Spleen (tissue), 11 donors: ENCODE results near the gene EIF3K. TPM values are rescaled to one million over a fixed set of nuclear protein-coding genes. Genes with fewer than 3 reads are reported as not detected.
"Not testable (repeated sequence)": the region's sequence is repeated elsewhere in the genome, so short reads cannot be mapped to it uniquely, and the experiment has no call there.

Source experiments
- DNase-seq: peaks from one replicate; pipeline ENCODE4 v3.0.0-alpha.2; 2020
- H3K27ac ChIP-seq, 8 donors: fragments of 200-600 bp; sonication (generic) in 7 of 8; 1 replicate in 4 of 8; 2 replicates in 4 of 8; pipeline versions ENCODE4 v1.5.0 to v1.8.0; 2016 to 2021; ENCODE audit warnings: inconsistent platforms in 4 of 8, mild to moderate bottlenecking in 4 of 8, moderate library complexity in 1 of 8
- H3K27me3 ChIP-seq, 7 donors: fragments of 200-600 bp; sonication (generic) in 6 of 7; replicated peaks in 1 of 7; 1 replicate in 4 of 7; 2 replicates in 3 of 7; pipeline versions ENCODE4 v1.5.0 to v1.8.0; 2016 to 2021; ENCODE audit warnings: inconsistent platforms in 3 of 7, mild to moderate bottlenecking in 1 of 7
- H3K36me3 ChIP-seq, 6 donors: fragments of 200-600 bp; sonication (generic) in 5 of 6; 1 replicate in 4 of 6; 2 replicates in 2 of 6; pipeline versions ENCODE4 v1.5.0 to v1.8.0; 2016 to 2021; ENCODE audit warnings: inconsistent platforms in 2 of 6
- H3K4me1 ChIP-seq, 6 donors: fragments of 200-600 bp; sonication (generic) in 5 of 6; 1 replicate in 3 of 6; 2 replicates in 3 of 6; pipeline versions ENCODE4 v1.5.0 to v1.8.0; 2016 to 2021; ENCODE audit warnings: inconsistent platforms in 3 of 6
- H3K4me3 ChIP-seq, 8 donors: fragments of 200-600 bp; sonication (generic) in 7 of 8; 1 replicate in 4 of 8; 2 replicates in 4 of 8; pipeline versions ENCODE4 v1.5.0 to v1.8.0; 2016 to 2021; ENCODE audit warnings: inconsistent platforms in 4 of 8, mild to moderate bottlenecking in 4 of 8, moderate library complexity in 2 of 8
- H3K9me3 ChIP-seq, 8 donors: fragments of 200-600 bp; sonication (generic) in 7 of 8; 1 replicate in 4 of 8; 2 replicates in 4 of 8; pipeline versions ENCODE4 v1.5.0 to v1.8.0; 2016 to 2021; ENCODE audit warnings: inconsistent platforms in 4 of 8
- CTCF ChIP-seq, 11 experiments: fragments of 200-600 bp in 7 of 11; fragments of 450-650 bp in 4 of 11; sonication (generic) in 4 of 11; IDR thresholded peaks in 8 of 11; conservative IDR thresholded peaks in 3 of 11; 1 replicate in 7 of 11; 2 replicates in 4 of 11; pipeline versions ENCODE4 v1.4.0 to v1.8.0; 2016 to 2021; ENCODE audit warnings: antibody characterized with exemption in 11 of 11, inconsistent platforms in 4 of 11, mild to moderate bottlenecking in 1 of 11
- POLR2A ChIP-seq, 3 donors: fragments of 450-650 bp; IDR thresholded peaks; one replicate each; pipeline ENCODE4 v1.5.1; 2017; ENCODE audit warnings: antibody characterized with exemption in 3 of 3, mild to moderate bottlenecking in 1 of 3
- POLR2AphosphoS5 ChIP-seq, 3 donors: sonication (generic); formaldehyde crosslinking; IDR thresholded peaks; one replicate each; pipeline ENCODE4 v1.5.1; 2017; ENCODE audit warnings: antibody characterized with exemption in 3 of 3
- WGBS, 5 donors: extraction: QIAGEN DNeasy Blood & Tissue Kit in 3 of 5; methylation state at CpG; one replicate each; pipeline versions ENCODE4 v1.1.5 to v1.1.7; 2013 to 2018; 5-methylcytosine and 5-hydroxymethylcytosine counted together
- intact Hi-C: fragments of 100-400 bp; cut with DNase I; formaldehyde crosslinking; loops from one replicate; pipeline ENCODE4 v1.15.0; 2023; ENCODE audit warnings: low total_unique reads
- polyA plus RNA-seq, 3 donors: library from polyadenylated mRNA; stranded (reverse); fragments of 200-250 nt; gene quantifications; one replicate each; pipeline ENCODE4 v1.2.1, GENCODE V29; 2013
- total RNA-seq, 7 donors: library from RNA; depleted of rRNA in 3 of 7; stranded (reverse); fragments of >200 nt in 3 of 7; fragmentation: NEBNext Ultra II Directional in 4 of 7; extraction: Animal tissue kit (Norgen Biotek cat#: 25700) in 4 of 7; gene quantifications; one replicate each; pipeline versions ENCODE4 v1.1.0 to v1.2.1, GENCODE V29; 2016 to 2021
- donor health status: healthy with polysubstance abuse.
- donor health status: DM: no; HTN: no; CAD: no; lungs with moderate emphysema.
- donor health status: DM: no; HTN: no; CAD: no.
- donor health status: Bipolar disorder and iron deficiency.
- donor health status: healthy.
- donor health status: DM: no; HTN: no; CAD: no.
- donor health status: DM: yes; HTN: yes; CAD: no.

EIF3K gene
- total and polyA plus RNA-seq, 10 donors = 232 to 538 (median 302) TPM

- Histone ChIP-seq H3K9me3 (no peaks in the 10 kb centered on the region), H3K36me3 (no peaks in the 10 kb centered on the region), H3K27me3 (no peaks in the 10 kb centered on the region), H3K4me1 (peaks cover 0 to under 1% (median 0%) of the 10 kb centered on the region in 6 donors), H3K27ac (no peak overlapping the region), H3K4me3 (no peak overlapping the region)
- intact Hi-C loops = no loop called here
- TF ChIP-seq POLR2AphosphoS5 (IDR thresholded peaks at IDR 0.05) (no peak), POLR2A (IDR thresholded peaks at IDR 0.05) (no peak), CTCF (IDR thresholded peaks at IDR 0.05 in 8 of 11, conservative IDR thresholded peaks at IDR 0.05 in 3 of 11) (no peak)
- DNase-seq = no peak
- WGBS, 5 donors = 88 to 96% (median 91%) methylated on average over 7 to 11 of the region's 11 CpGs
These were observed 41.2 kb upstream of the EIF3K start for GRCh38 chr19:38577826-38578225.

GRCh38 chr19:38579304-38579703 is 39.7 kb upstream of the EIF3K start:
- H3K9me3 ChIP-seq, H3K4me3 ChIP-seq, H3K27ac ChIP-seq, DNase-seq, H3K27me3 ChIP-seq, intact Hi-C loops, H3K36me3 ChIP-seq: not testable (repeated sequence)
- H3K4me1 ChIP-seq = peaks cover 0 to 14% (median 8%) of the 10 kb centered on the region in 6 donors
- 84 to 89% (median 87%) methylated on average over 6 of the region's 6 CpGs for WGBS, 5 donors

GRCh38 chr19:38580080-38580479 is 38.9 kb upstream of the EIF3K start:
- H3K9me3 ChIP-seq = no peaks in the 10 kb centered on the region
- H3K27me3 ChIP-seq = no peaks in the 10 kb centered on the region
- no peak for TF ChIP-seq CTCF (IDR thresholded peaks at IDR 0.05 in 8 of 11, conservative IDR thresholded peaks at IDR 0.05 in 3 of 11)
- TF ChIP-seq POLR2A (IDR thresholded peaks at IDR 0.05) = no peak
- TF ChIP-seq POLR2AphosphoS5 (IDR thresholded peaks at IDR 0.05) = no peak
- WGBS, 5 donors = 88 to 94% (median 91%) methylated on average over 10 to 15 of the region's 15 CpGs
- intact Hi-C loops = no loop called here
- no peak for DNase-seq
- no peak overlapping the region for H3K27ac ChIP-seq
- H3K4me1 ChIP-seq = peaks cover 0 to 14% (median 8%) of the 10 kb centered on the region in 6 donors
- no peaks in the 10 kb centered on the region for H3K36me3 ChIP-seq
- H3K4me3 ChIP-seq = no peak overlapping the region

GRCh38 chr19:38583219-38583984 is 35.6 kb upstream of the EIF3K start:
- peaks cover 0 to 21% (median 14%) of the 10 kb centered on the region in 6 donors for H3K36me3 ChIP-seq
- H3K27me3 ChIP-seq = no peaks in the 10 kb centered on the region
- no peaks in the 10 kb centered on the region for H3K9me3 ChIP-seq
- intact Hi-C loops = no loop called here
- H3K27ac ChIP-seq = peak overlapping the region in 4 of 8 donors; percentile 5 to 51 (median 36)
- no peak for TF ChIP-seq POLR2A (IDR thresholded peaks at IDR 0.05)
- TF ChIP-seq POLR2AphosphoS5 (IDR thresholded peaks at IDR 0.05) = peak in 1 of 3 donors; percentile 56
- no peak for TF ChIP-seq CTCF (IDR thresholded peaks at IDR 0.05 in 8 of 11, conservative IDR thresholded peaks at IDR 0.05 in 3 of 11)
- no peak overlapping the region for H3K4me3 ChIP-seq
- 72 to 75% (median 73%) methylated on average over 14 of the region's 14 CpGs for WGBS, 5 donors
- H3K4me1 ChIP-seq = peaks cover 0 to 14% (median 8%) of the 10 kb centered on the region in 6 donors
- no peak for DNase-seq
